Activated B cell treated with CpG ODN at 0.5 μM for 24 hours (primary cell): ENCODE measurements around the gene G6PC3. TPM values are rescaled to one million over a fixed set of nuclear protein-coding genes. Genes with fewer than 3 reads are reported as not detected.
"Not testable (repeated sequence)": the region's sequence is repeated elsewhere in the genome, so short reads cannot be mapped to it uniquely, and the experiment has no call there.

Source experiments
- ATAC-seq: fragments of 200-7000 bp; cut with Tn5 transposase; one replicate; pipeline ENCODE4 v1.10.0; 2021; ENCODE audit warnings: low read depth, mild to moderate bottlenecking, moderate library complexity
- CTCF ChIA-PET: fragments of 350-600 bp; sonication (Branson Sonifier 250); formaldehyde crosslinking; loops from one replicate; lab custom pipeline; 2021; ENCODE audit warnings: antibody characterized with exemption; lab: Charles Lee
- POLR2A ChIA-PET: fragments of 350-600 bp; sonication (Branson Sonifier 250); formaldehyde crosslinking; loops from one replicate; lab custom pipeline; 2021; ENCODE audit warnings: antibody characterized with exemption; lab: Charles Lee
- DNase-seq: peaks from one replicate; pipeline ENCODE4 v3.0.0; 2022
- H3K27ac Mint-ChIP-seq: one replicate; pipeline ENCODE4 v1.8.0; 2020; ENCODE audit warnings: mixed read lengths
- H3K27me3 Mint-ChIP-seq: one replicate; pipeline ENCODE4 v1.8.0; 2021; ENCODE audit warnings: mixed read lengths
- H3K36me3 Mint-ChIP-seq: one replicate; pipeline ENCODE4 v1.8.0; 2021; ENCODE audit warnings: low read depth, mixed read lengths
- H3K4me1 Mint-ChIP-seq: one replicate; pipeline ENCODE4 v1.8.0; 2021; ENCODE audit warnings: mixed read lengths
- H3K4me3 Mint-ChIP-seq: one replicate; pipeline ENCODE4 v1.8.0; 2020; ENCODE audit warnings: mild to moderate bottlenecking, mixed read lengths
- H3K9me3 Mint-ChIP-seq: one replicate; pipeline ENCODE4 v1.8.0; 2020; ENCODE audit warnings: mixed read lengths
- intact Hi-C: fragments of 100-400 bp; cut with micrococcal nuclease; formaldehyde crosslinking; loops from one replicate; pipeline ENCODE4 v1.15.1; 2024
- total RNA-seq: library from RNA; stranded (reverse); gene quantifications from 2 replicates; pipeline ENCODE4 v1.2.3, GENCODE V29; 2022
- TF ChIP-seq, protein P1 (sequence below): fragments of 200-600 bp; IDR thresholded peaks from one replicate; pipeline ENCODE4 v1.8.0; 2022; ENCODE audit warnings: antibody characterized with exemption, mild to moderate bottlenecking

G6PC3 gene, protein sequence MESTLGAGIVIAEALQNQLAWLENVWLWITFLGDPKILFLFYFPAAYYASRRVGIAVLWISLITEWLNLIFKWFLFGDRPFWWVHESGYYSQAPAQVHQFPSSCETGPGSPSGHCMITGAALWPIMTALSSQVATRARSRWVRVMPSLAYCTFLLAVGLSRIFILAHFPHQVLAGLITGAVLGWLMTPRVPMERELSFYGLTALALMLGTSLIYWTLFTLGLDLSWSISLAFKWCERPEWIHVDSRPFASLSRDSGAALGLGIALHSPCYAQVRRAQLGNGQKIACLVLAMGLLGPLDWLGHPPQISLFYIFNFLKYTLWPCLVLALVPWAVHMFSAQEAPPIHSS
- total RNA-seq, result 30.9 and 35.2 TPM in 2 replicates

GRCh38 chr17:44070455-44071197 is at the start of gene G6PC3:
G6PC3 (plus strand) TSS chr17:44070735; CDS start chr17:44070966, 231 bp downstream.
- peak within 1 kb of the TSS; percentile 97 for H3K4me3 Mint-ChIP-seq
- DNase-seq (peak; percentile 73), ATAC-seq (peak; percentile 73)
- ChIA-PET CTCF (interaction anchor here (0.7 to 1.0 kb wide), 3 partner anchors 14 to 97 kb away, joined by 3 to 4 read pairs (median 4); no protein-coding TSS in a partner anchor), POLR2A (interaction anchor here (0.6 to 4.3 kb wide), 12 partner anchors 38 to 1388 kb away, joined by 3 to 30 read pairs (median 4); partner anchors contain the start of genes HDAC5 and TMEM101)
- TF ChIP-seq, protein P1, sequence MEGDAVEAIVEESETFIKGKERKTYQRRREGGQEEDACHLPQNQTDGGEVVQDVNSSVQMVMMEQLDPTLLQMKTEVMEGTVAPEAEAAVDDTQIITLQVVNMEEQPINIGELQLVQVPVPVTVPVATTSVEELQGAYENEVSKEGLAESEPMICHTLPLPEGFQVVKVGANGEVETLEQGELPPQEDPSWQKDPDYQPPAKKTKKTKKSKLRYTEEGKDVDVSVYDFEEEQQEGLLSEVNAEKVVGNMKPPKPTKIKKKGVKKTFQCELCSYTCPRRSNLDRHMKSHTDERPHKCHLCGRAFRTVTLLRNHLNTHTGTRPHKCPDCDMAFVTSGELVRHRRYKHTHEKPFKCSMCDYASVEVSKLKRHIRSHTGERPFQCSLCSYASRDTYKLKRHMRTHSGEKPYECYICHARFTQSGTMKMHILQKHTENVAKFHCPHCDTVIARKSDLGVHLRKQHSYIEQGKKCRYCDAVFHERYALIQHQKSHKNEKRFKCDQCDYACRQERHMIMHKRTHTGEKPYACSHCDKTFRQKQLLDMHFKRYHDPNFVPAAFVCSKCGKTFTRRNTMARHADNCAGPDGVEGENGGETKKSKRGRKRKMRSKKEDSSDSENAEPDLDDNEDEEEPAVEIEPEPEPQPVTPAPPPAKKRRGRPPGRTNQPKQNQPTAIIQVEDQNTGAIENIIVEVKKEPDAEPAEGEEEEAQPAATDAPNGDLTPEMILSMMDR, result no peak
- intact Hi-C loops, result loop anchor here (1.0 to 5.0 kb wide), 7 partner anchors 53 to 277 kb away; partner anchors contain the start of genes GRN, HDAC5, HROB and SLC25A39
- H3K9me3 Mint-ChIP-seq, result no peaks in the 10 kb centered on the region
- peaks cover 44% of the 10 kb centered on the region for H3K4me1 Mint-ChIP-seq
- H3K36me3 Mint-ChIP-seq, result peaks cover 17% of the 10 kb centered on the region
- H3K27ac Mint-ChIP-seq, result peak within 1 kb of the TSS; percentile 95
- H3K27me3 Mint-ChIP-seq, result no peaks in the 10 kb centered on the region

- POLR2A ChIA-PET, intact Hi-C loops, H3K9me3 Mint-ChIP-seq, H3K27ac Mint-ChIP-seq, H3K27me3 Mint-ChIP-seq, H3K4me3 Mint-ChIP-seq, DNase-seq, ATAC-seq, H3K4me1 Mint-ChIP-seq: not testable (repeated sequence)
- H3K36me3 Mint-ChIP-seq, result peaks cover 16% of the 10 kb centered on the region
- CTCF ChIA-PET, result interaction anchor here (0.8 kb wide), 1 partner anchor 102 kb away, joined by 3 read pairs; the partner anchor contains the start of gene HDAC5
These were observed 49.3 kb upstream of the G6PC3 start for GRCh38 chr17:44021227-44021626.

GRCh38 chr17:44022246-44022645 is 48.3 kb upstream of the G6PC3 start:
- ChIA-PET CTCF (interaction anchor here (0.8 kb wide), 1 partner anchor 19 kb away, joined by 4 read pairs; no protein-coding TSS in a partner anchor), POLR2A (no interaction called here)
- TF ChIP-seq, protein P1, result no peak
- no peaks in the 10 kb centered on the region for H3K4me1 Mint-ChIP-seq
- no peak overlapping the region for H3K4me3 Mint-ChIP-seq
- ATAC-seq (no peak), DNase-seq (no peak)
- intact Hi-C loops, result no loop called here
- H3K27ac Mint-ChIP-seq, result no peak overlapping the region
- H3K27me3 Mint-ChIP-seq, result no peaks in the 10 kb centered on the region
- H3K36me3 Mint-ChIP-seq, result peaks cover 16% of the 10 kb centered on the region
- no peaks in the 10 kb centered on the region for H3K9me3 Mint-ChIP-seq

DNA sequence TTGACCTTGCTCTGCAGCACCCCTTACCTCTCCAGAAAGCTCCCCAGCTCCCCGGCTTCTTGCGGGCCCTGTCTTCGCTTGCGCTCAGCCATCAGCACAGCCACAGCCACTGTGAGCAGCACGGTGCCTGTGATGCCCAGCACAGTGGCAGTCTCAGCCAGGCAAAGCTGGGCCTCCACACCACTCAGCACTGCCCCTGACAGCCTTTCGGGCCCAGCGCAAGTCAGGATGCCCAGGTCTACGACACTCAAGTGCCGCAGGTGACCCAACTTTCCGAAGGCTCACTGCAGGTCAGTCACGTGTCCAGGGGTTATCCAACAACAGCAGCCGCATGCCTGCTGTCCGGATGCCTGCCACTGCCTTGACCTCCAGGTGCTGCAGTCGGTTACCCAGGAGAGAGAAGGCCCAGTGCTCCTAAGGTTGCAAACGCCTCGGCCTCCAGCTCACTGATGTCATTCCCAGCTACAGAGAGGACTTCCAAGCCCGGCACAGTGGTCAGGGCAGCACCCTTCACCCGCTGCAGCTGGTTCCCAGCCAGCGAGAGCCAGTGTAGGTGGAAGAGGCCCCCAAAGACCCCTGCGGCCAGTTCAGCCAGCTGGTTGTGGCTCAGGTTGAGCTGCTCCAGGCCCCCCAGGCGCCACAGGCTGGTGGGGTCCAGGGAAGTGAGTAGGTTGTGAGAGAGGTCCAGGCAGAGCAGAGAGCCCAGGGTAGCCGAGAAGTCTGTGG is 46.8 kb upstream of the G6PC3 start:
- DNase-seq (no peak), ATAC-seq (no peak)
- no peaks in the 10 kb centered on the region for H3K4me1 Mint-ChIP-seq
- intact Hi-C loops, result no loop called here
- H3K4me3 Mint-ChIP-seq, result no peak overlapping the region
- CTCF ChIA-PET, result interaction anchor here (0.9 kb wide), 1 partner anchor 17 kb away, joined by 3 read pairs; no protein-coding TSS in a partner anchor
- H3K27ac Mint-ChIP-seq, result no peak overlapping the region
- TF ChIP-seq, protein P1, result no peak
- H3K9me3 Mint-ChIP-seq, result no peaks in the 10 kb centered on the region
- H3K27me3 Mint-ChIP-seq, result no peaks in the 10 kb centered on the region
- H3K36me3 Mint-ChIP-seq, result peaks cover 16% of the 10 kb centered on the region
- POLR2A ChIA-PET, result no interaction called here

DNA sequence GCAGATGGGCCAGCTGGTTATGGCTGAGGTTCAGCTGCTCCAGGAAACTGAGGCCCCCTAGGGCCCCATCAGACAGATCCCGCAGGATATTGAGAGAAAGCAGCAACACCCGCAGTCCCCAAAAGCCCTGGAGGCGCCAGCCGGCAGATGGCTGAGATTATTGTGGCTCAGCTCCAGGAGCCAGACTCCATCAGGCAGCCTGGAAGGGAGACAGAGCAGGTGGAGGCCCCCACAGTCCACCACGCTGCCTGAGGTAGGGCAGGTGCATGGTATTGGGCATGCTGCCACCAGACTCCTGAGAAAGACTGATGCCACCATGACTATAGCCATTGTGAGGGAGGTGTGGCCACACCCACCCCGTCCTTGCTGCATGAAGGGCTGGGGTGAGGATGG is 46.3 kb upstream of the G6PC3 start:
- ChIA-PET CTCF (interaction anchor here (0.9 kb wide), 1 partner anchor 17 kb away, joined by 3 read pairs; no protein-coding TSS in a partner anchor), POLR2A (no interaction called here)
- H3K27ac Mint-ChIP-seq, result no peak overlapping the region
- peaks cover 16% of the 10 kb centered on the region for H3K36me3 Mint-ChIP-seq
- ATAC-seq, result no peak
- H3K27me3 Mint-ChIP-seq, result no peaks in the 10 kb centered on the region
- no peak for DNase-seq
- TF ChIP-seq, protein P1, result no peak
- H3K4me3 Mint-ChIP-seq, result no peak overlapping the region
- no peaks in the 10 kb centered on the region for H3K4me1 Mint-ChIP-seq
- H3K9me3 Mint-ChIP-seq, result no peaks in the 10 kb centered on the region
- intact Hi-C loops, result no loop called here
